SU-DHL-6 (cell line): ENCODE data around the gene ZMIZ1.

ENCODE experiments used
- H2AFZ ChIP-seq: fragments of 200-600 bp; sonication (generic); 2 replicates; pipeline ENCODE4 v1.6.1; 2014; ENCODE audit warnings: low read depth, mild to moderate bottlenecking, moderate library complexity, mixed read lengths, antibody characterized with exemption, low read length; ENCODE audit not compliant: severe bottlenecking
- H3F3A ChIP-seq: fragments of 200-600 bp; shearing (Covaris generic); 2 replicates; pipeline ENCODE4 v1.6.0; 2016; ENCODE audit warnings: antibody characterized with exemption, mild to moderate bottlenecking; ENCODE audit not compliant: insufficient read depth
- H3K27ac ChIP-seq: fragments of 200-600 bp; sonication (generic); 2 replicates; pipeline ENCODE4 v1.5.1; 2016; ENCODE audit warnings: low read depth, mild to moderate bottlenecking, low read length, moderate library complexity, mixed read lengths
- H3K27me3 ChIP-seq: fragments of 200-600 bp; sonication (generic), shearing (Covaris generic); 2 replicates; pipeline ENCODE4 v1.6.0; 2014; ENCODE audit warnings: mild to moderate bottlenecking, low read length
- H3K36me3 ChIP-seq: fragments of 200-600 bp; sonication (generic); 2 replicates; pipeline ENCODE4 v1.6.1; 2014; ENCODE audit warnings: mild to moderate bottlenecking, low read length, mixed read lengths
- H3K4me2 ChIP-seq: fragments of 300-600, 200-600 bp; shearing (Covaris generic), sonication (generic); 2 replicates; pipeline ENCODE4 v1.6.0; 2014; ENCODE audit warnings: low read length, low read depth, mild to moderate bottlenecking; ENCODE audit not compliant: poor library complexity, severe bottlenecking
- H3K4me3 ChIP-seq: fragments of 200-600 bp; sonication (generic); 2 replicates; pipeline ENCODE4 v1.5.1; 2014; ENCODE audit warnings: antibody characterized with exemption, low read length, mild to moderate bottlenecking, mixed read lengths; ENCODE audit not compliant: insufficient read depth, poor library complexity, severe bottlenecking
- H3K79me2 ChIP-seq: fragments of 200-600 bp; sonication (generic); 2 replicates; pipeline ENCODE4 v1.6.1; 2014; ENCODE audit warnings: mild to moderate bottlenecking, low read length, moderate library complexity; ENCODE audit not compliant: insufficient read depth
- H3K9ac ChIP-seq: fragments of 200-600 bp; sonication (generic); 2 replicates; pipeline ENCODE4 v1.7.0; 2014; ENCODE audit warnings: mild to moderate bottlenecking, low read length
- H3K9me2 ChIP-seq: fragments of 200-600 bp; sonication (generic); replicated peaks from 2 replicates; pipeline ENCODE4 v1.6.1; 2014; ENCODE audit warnings: low read length; ENCODE audit not compliant: insufficient read depth
- H3K9me3 ChIP-seq: fragments of 200-600 bp; sonication (generic); 2 replicates; pipeline ENCODE4 v1.6.1; 2014; ENCODE audit warnings: low read length, mixed read lengths; ENCODE audit not compliant: insufficient read depth
- H4K20me1 ChIP-seq: fragments of 200-600 bp; sonication (generic); 2 replicates; pipeline ENCODE4 v1.6.1; 2014; ENCODE audit warnings: low read depth, mild to moderate bottlenecking, antibody characterized with exemption, low read length, moderate library complexity, mixed read lengths
- CTCF ChIP-seq: fragments of 200-600 bp; sonication (generic); IDR thresholded peaks from one replicate; pipeline ENCODE4 v1.5.1; 2017; ENCODE audit warnings: antibody characterized with exemption, mild to moderate bottlenecking, low read length, moderate library complexity; ENCODE audit not compliant: insufficient read depth, poor library complexity, severe bottlenecking
- EZH2phosphoT487 ChIP-seq: fragments of 200-600 bp; sonication (generic), shearing (Covaris generic); conservative IDR thresholded peaks from 2 replicates; pipeline ENCODE4 v1.6.1; 2018; ENCODE audit warnings: mild to moderate bottlenecking, antibody characterized with exemption, low read length, moderate library complexity, mixed read lengths

The ZMIZ1 gene

GRCh38 chr10:79242620-79243152 lies 173.9 kb downstream of the ZMIZ1 start:
- Histone ChIP-seq H3K36me3 (no peaks in the 10 kb centered on the region), H3K79me2 (no peaks in the 10 kb centered on the region), H3K4me3 (peak overlapping the region; percentile 38), H3K27me3 (no peaks in the 10 kb centered on the region), H3F3A (no peaks in the 10 kb centered on the region), H3K27ac (no peak overlapping the region), H4K20me1 (no peaks in the 10 kb centered on the region), H3K9me3 (no peaks in the 10 kb centered on the region), H3K4me2 (peak overlapping the region; percentile 56), H3K9ac (no peak overlapping the region; the same call in 1 of the 2 replicates), H3K9me2 (no peaks in the 10 kb centered on the region), H2AFZ (no peak overlapping the region)
- TF ChIP-seq CTCF (no peak), EZH2phosphoT487 (no peak)

- H3K9me3 ChIP-seq = no peaks in the 10 kb centered on the region
- no peaks in the 10 kb centered on the region for H3K79me2 ChIP-seq
- no peaks in the 10 kb centered on the region for H3K27me3 ChIP-seq
- no peaks in the 10 kb centered on the region for H3K36me3 ChIP-seq
- no peaks in the 10 kb centered on the region for H3F3A ChIP-seq
- H2AFZ ChIP-seq = peak overlapping the region; percentile 62
- H3K4me3 ChIP-seq = peak overlapping the region; percentile 46
- H3K27ac ChIP-seq = no peak overlapping the region
- TF ChIP-seq CTCF (no peak), EZH2phosphoT487 (no peak)
- no peaks in the 10 kb centered on the region for H4K20me1 ChIP-seq
- peak overlapping the region; percentile 58 for H3K4me2 ChIP-seq
- H3K9me2 ChIP-seq = no peaks in the 10 kb centered on the region
- peak overlapping the region; percentile 44; the same call in 1 of the 2 replicates for H3K9ac ChIP-seq
These were observed 174.7 kb downstream of the ZMIZ1 start for GRCh38 chr10:79243181-79244067.

GRCh38 chr10:79244068-79244442 lies 175.3 kb downstream of the ZMIZ1 start:
- Histone ChIP-seq H3F3A (no peaks in the 10 kb centered on the region), H3K4me3 (peak overlapping the region; percentile 46), H2AFZ (peak overlapping the region; percentile 62), H3K4me2 (peak overlapping the region; percentile 58), H3K9me3 (no peaks in the 10 kb centered on the region), H3K27me3 (no peaks in the 10 kb centered on the region), H3K9ac (peak overlapping the region; percentile 44; the same call in 1 of the 2 replicates), H3K36me3 (no peaks in the 10 kb centered on the region), H4K20me1 (no peaks in the 10 kb centered on the region), H3K79me2 (no peaks in the 10 kb centered on the region), H3K9me2 (no peaks in the 10 kb centered on the region), H3K27ac (no peak overlapping the region)
- TF ChIP-seq CTCF (no peak), EZH2phosphoT487 (no peak)
